Right renal cortex interstitium (tissue), 3 donors: ENCODE results near the gene PTOV1. TPM values are rescaled to one million over a fixed set of nuclear protein-coding genes. Genes with fewer than 3 reads are reported as not detected.
A peak's percentile ranks its signal among the peaks of the same experiment; 100 is the strongest.

Source experiments
- DNase-seq, 3 donors: peaks; one replicate each; pipeline ENCODE4 v3.0.0-alpha.2; 2013; ENCODE audit warnings: low read depth in 3 of 3, low spot score in 2 of 3
- polyA plus RNA-seq, 3 donors: library from polyadenylated mRNA; unstranded; fragments of 120-200 nt; gene quantifications; one replicate each; pipeline ENCODE4 v1.2.1, GENCODE V29; 2013; ENCODE audit not compliant: insufficient read length in 3 of 3

PTOV1 gene
- polyA plus RNA-seq, 3 donors: 239 to 280 (median 278) TPM

DNA sequence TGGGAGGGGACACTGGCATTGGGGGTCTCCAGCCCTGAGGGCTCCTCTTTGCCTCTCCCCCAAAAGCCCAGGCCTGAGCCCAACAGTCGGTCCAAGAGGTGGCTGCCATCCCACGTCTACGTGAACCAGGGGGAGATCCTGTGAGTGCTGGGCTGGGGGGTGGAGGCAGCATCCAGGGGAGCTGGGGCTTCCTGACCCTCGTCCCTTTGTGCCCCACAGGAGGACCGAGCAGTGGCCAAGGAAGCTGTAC is 6.8 kb downstream of the PTOV1 start:
- DNase-seq: no peak

DNA sequence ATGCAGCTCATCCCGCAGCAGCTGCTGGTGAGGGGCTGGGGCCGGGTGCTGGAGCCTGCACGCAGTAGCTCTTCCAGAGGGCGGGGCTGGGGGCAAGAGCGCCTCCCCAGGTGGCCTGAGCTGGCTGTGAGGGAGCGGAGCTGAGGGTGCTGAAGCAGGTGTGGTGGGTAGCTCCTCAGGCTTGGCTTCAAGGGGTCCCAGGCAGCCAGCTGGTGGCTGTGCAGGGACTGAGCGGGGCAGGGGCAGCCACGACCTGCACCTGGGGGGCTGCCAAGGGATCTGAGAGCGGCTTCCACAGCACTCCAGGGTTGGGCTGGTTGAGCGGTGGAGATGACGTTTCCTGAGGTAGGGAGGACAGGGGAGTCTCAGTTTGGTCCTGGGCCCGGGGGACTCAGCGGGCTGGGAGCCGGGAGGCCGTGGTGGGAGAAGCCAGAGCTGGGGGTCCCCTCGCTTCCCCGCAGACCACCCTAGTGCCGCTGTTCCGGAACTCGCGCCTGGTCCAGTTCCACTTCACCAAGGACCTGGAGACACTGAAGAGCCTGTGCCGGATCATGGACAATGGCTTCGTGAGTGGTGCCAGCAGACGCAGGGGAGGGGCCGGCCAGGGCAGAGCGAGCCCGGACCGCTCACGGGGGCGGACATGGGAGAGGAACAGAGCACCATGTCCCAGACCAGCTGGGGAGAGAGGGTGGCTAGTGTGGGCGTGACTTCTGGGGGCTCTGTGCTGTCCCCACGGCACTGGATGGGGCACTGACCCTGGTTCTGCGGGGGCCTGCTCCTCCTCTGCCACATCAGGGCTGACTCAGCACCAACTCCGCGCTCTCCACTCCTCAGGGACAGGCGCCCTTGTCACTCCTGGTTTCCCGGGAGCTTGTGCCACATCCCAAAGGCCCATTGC is 7.4 kb downstream of the PTOV1 start:
- DNase-seq: no peak

DNA sequence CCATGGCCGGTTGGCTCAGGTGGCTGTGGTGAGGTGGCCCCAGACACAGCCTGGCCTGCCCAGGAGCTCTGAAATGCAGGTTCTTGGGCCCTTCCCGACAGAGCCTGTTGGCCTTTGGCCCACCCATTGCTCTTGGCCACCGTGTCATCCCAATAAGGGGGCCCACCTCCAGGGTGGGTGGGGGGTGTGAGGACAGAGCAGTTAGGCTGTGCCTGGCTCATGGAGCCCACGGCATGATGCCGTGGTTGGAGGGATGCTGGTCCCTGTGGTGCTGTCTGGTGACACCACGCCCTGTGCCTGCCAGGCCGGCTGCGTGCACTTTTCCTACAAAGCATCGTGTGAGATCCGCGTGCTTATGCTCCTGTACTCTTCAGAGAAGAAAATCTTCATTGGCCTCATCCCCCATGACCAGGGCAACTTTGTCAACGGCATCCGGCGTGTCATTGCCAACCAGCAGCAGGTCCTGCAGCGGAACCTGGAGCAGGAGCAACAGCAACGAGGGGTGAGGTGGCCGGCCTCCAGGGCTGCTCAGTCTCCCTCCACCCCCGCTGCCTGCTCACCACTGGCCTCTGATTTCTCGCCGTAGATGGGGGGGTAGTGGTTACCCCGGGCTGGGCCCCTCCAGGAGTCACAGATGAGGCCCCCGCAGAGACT is 8.8 kb downstream of the PTOV1 start:
- DNase-seq: no peak

DNA sequence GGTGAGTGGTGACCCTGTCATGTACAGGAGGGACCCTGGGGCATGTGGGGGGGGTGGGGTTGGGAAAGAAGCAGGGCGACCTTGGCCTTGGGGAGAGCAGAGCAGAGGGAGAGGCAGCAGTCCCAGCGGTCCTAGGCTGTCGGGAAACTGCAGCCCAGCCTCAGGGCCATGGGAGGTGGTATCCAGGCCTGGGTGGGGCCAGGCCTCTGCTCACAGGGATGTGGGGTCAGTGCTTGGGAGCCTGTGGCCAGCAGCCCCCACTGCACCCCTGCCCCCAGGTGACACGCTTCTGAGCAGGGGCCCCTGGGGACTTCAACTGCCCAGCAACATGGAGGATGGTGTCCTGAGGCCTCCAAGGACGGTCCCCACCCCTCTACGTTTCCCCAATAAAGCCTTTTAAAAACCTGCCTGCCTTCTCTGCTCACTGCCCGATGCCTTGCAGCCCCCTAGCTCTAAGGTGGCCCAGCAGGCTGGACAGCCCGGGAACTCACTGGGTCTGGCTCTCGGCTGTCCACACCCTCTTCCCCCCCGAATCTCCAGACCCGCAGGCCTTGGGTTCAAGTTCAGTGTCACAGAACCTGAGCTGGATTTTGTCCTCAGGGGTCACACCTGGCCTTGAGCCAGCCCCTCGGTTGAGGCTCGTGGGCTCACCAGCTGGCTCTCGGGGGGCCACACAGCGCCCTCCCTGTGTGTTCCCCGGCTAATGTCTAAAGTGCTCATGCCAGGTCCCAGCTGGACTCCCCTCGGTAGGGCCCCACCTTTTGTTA is 9.6 kb downstream of the PTOV1 start:
- no peak for DNase-seq

DNA sequence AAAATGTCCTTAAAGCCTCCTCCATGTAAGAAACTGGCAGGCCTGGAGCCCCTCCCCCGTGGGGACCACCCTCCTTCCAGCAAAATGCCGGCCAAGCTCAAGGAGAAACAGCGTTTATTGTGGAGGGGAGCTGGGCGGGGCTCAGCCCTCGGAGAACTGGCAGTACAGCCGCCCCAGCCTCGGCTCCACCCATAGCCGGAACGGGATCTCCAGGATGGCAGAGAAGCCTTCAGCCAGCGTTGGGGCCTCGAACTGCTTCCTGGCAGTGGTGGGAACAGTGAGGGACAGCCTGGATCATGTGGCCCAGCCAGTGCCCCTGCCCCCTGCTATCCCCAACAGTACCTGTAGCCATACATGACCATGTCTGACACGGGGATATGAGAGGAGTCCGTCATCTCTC is 10.1 kb downstream of the PTOV1 start:
- DNase-seq: no peak

DNA sequence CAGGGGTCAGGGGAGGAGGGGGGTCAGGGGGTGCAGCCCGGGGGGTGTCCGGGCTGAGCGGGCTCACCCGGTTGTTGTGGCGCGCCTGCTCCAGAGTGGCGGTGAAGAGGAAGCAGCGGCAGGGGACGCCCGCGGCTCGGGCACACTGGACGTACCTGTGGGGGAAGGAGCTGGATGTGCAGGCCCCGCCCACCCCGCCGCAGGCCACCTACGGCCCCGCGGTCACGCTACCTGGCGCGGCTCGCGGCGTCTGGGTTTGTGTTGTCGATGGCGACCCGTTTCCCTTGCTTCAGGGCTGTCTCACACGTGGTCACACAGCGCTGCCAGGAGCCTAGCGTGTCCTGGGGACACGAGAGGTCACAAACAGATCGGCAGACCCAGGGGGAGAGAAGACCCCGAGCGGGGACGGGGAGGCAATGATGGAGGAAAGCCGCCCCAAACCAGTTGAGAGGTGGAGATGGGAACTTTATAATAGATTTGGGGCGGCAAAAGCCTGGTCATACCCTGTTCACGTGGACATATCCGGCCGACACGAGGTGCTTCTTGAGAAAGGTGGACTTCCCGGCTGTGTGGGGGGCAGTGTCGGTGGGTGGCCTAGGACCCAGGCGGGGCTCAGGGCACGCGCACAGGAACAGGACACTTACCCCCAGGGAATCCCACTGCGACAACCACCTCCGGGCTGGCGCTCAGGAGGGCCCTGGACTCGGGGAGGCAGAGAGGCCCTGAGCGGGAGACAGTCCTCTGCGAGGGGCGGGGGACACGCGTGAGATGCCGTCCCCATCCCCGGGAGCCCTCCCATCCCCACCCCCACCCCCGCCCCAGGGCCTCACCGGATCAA is 10.8 kb downstream of the PTOV1 start:
- DNase-seq: no peak

DNA sequence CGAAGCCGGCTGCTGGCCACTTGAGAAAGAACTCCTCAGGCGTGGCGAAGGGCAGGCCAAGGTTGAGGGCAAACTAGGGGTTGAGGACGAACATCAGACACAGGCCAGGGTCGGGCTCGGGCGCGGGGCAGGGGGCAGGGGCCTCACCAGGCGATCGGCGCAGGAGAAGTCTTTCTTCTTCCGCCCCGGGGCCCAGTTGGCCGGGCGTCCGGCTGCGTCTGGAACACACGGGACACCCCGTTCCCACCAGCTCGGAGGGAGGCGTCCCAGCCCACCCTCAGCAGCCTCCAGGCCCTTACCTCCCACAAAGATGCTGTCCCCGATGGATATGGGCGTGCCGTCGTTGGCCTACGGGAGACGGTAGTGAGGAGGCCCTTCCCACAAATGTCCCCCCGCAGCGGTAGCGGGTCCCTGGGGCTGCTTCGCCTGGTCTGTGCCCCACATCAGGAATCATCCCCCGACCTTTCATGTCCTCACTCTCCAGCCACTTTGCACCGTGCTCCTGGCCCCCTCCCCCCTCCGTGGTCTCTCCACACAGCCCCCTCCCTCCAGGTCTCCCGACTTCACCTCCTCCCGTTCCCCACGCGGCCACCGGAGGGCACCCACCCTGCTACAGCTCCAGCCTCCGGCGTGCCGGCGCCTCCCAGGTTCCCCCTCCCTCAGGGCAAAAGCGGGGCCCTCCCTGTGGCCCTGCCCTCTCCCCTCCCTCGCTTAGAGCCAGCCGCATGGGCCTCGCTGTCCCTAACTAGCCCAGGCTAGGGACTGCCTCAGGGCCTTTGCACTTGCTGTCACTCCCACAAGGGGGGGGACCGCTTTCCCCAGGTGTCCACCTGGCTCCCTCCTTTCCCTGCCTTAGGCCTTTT is 11.7 kb downstream of the PTOV1 start:
- no peak for DNase-seq

DNA sequence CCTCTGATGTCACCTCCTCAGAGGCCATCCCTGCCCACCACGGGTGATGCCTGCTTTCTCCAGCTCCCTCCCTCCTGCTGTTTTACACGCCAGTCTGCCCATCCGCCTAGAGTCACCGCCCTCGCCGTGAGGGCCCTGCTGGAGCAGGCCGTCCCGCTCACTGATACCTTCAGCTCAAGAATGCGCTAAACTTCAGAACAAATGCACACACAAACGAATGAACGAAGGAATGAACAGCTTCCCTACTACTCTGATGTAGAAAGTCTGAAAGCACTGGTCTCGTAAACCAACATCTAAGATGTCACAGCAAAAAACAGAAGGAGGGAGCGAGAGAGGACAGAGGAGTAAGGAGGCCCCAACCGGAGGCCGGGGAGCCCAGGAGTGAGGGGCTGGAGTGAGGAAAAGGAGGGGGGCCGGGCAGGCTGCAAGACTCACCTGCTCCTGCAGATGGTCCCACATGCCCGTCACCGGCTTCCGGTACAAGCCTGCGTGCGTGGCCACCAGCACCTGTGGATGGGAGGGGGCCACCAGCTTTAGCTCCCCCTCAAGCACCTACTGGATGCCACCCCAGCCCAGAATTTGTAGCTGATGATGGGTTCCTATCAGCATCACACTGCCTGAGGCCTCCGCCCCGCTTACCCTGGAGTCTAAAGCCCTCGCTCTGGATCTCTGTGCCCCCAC is 12.4 kb downstream of the PTOV1 start:
- no peak for DNase-seq

DNA sequence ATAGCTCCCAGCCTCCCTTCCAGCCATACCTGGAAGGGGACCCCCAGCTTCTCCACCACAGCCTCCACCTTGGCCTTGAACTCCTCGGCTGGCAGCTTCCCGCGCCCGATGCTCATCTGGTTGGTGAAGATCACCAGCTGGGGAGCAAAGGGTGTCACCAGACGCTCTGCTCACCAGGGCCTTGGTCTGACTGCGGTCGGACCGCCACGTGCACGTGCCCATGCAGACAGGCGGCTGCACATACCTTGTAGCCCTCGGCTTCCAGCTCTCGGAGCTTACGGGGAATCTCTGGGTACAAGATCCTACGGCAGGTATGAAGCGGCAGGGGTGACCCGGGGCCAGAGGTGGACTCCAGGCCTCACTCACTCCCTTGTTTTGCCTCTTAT is 13.0 kb downstream of the PTOV1 start:
- DNase-seq: no peak

DNA sequence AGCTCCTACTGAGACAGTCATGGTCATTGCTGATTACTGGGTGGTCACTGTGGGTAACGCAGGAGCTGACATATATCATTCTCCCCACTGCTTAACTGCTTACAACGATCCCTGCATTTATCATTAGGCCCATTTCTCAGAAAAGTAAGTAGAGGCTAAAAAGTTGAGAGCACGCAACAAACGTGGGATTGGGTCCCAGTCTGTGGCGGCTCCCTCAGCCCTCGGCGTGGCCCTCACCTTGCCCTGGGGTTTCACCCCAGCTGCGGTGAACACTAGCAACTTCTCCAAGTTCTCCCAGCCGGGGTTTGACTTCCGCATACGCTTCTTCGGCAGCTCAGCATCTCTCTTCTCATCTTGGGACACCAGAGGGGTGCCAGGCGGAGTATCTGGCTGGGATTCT is 13.9 kb downstream of the PTOV1 start:
- DNase-seq: no peak

DNA sequence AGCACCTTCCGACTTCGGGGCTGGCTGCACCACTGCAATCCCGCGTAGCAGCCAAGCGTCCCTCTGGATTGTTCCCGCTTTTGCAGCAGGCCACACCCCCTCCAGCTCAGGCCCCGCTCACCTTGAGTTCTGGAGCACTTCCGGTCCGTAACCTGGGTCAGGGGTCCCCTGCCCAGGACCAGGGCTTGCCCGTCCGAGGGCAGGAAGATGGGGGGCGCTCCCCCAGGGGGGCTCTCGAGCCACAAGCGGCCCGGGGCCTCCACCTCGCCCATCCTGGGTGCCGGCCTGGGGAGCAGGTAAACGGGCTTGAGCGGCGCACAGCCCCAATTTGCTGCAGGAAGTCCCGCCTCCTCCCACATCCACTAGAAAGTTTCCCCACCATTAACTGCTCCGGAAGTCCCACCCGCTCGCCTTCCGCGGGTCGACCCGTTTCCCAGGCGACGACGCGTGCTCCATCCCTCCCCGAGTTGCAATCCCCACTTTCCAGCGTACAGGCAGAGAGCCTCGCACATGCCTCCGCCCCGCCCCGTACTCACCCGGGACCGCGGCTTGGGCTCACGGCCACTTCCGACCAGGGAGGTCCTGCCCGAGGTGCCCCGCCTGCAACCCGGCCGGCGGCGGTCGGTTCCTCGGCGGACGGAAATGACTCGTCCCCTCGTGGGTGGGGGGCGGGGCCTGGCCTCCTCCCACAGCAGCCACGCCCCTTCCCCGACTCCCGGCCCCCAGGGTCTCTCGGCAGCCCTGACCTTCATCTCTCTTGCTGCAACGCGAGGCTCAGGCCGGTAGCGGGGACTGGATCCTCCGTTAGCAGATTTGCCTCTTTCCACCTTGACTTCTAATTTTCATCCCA is 16.2 kb downstream of the PTOV1 start, which contains the start of gene PNKP:
Gene PNKP (minus strand): TSS at position 644 of the 850 bp plus-strand sequence. CDS start 372 bp downstream, at position 272.
- DNase-seq: peak in 2 of 3 donors; percentile 82 to 88

DNA sequence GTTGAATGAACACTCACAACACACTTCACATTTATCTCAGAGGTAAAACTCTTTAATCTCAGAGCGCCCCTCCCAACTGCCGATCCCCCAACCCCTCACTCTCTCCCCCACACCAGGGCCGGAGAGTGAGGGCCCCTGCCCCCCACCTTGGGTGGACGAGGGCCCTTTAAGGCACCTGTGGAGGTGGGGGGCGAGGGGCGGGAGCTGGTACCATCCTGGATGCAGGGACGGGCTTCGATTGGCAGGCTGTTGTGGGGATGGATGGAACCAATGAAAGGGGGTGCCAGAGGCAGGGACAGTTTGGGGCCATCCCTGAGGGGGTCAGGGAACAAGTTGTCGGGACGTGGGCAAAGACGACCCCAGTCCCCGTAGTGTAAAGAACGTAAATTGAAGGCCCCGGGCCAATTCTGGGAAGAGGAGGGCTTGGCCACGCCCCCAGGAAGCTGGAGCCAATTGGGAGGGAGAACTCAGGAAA is 18.1 kb downstream of the PTOV1 start:
- no peak for DNase-seq

DNA sequence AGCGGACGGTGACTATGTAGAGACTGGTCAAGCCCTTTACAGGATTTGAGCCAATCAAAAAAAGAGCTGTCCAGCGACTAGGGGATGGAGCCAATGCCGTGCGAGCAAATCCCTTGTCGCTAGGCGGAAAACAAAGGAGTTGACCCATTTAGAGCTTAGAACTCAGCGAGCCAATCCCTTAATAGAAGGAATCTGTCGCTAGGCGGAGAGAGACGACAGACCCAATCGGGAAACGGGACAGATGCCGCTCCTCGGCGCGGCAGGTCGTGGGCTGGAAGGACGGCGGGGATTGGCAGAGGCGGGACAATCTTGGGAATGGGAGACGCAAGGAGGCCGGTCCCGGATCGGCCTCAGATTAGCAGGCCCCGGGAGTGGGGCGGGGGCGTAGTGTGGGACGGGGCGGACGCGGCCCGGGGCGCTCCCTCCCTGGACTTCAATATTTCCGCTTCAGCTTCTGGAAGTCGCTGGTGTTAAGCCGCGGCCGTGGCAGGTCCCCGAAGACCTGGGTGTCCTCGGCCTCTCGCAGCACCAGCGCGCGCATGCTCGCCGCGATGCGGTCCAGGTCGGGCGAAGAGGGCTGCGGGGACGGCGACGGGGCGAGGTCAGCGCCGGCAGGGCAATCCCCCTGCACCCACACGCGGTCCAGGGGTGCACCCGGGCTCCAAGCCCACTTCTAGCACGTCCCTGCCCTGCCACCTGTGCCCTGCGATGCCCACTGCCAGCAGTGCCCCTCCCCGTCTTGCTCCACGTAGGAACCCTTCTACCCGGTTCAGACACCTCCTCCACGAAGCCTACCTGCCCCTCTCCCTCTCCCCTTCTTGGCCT is 18.7 kb downstream of the PTOV1 start:
- DNase-seq: peak; percentile 98 to 99 (median 99)

DNA sequence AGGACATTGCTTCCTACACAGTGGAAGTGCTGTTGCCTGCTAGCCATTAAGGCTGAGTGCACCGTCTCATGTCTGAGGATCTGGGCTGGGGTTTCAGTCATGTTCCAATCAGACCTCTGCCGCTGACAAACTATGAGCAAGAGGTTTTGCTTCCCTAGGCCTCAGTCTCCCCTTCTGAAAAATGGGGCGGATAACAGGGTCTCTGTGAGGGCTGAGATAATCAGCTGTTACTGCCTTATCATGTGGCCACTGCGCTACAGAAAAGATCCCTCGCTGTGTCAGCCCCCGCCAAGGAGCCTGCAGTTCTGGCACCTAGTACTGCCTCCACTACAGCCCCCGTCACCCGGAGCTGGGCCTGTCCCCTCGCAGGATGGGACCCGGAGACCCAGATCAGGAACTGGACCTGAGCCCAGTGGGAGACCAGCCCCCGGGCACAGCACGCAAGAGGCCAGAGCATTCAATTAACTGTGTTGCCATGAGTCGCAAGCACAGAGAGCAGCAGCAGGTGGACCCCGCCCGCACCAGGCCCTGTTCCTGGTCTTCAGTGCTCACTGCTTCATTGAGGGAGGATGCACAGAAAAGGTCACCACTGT is 19.4 kb downstream of the PTOV1 start:
- DNase-seq: no peak

DNA sequence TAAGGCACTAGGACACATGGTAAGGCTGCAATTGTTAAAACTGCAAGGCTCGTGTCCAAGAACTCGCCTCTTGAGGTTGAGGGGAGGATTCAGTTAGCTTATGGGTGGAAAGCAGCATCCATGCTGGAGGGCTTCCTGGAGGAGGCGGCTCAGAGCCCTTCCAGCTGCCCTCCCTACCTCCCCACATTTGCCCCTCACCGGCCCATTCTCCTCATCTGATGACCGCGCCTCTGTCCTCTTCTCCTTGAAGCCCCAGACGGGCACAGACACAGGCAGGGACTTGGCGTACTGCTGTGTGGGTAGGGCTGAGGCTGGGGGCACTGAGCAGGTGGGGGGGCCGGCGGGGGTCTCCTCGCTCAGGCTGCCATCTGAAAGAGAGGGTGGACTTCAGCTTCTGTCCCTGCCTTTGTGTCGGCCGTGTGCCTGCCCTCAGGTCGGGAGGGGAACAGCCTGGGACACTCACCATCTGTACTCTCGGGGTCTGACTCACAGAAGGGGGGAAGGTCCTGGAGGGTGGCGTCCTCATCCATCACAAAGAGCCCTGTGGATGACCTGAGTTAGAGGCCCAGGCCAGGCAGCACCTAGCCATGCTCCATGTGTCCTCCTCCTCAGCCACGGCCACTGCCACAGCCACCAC is 20.5 kb downstream of the PTOV1 start:
- DNase-seq: no peak
